IPS DF 6.9 (cell line): ENCODE data around the gene BMERB1.
"Not testable (repeated sequence)": the region's sequence is repeated elsewhere in the genome, so short reads cannot be mapped to it uniquely, and the experiment has no call there.

Experiments used
- DNase-seq: peaks from one replicate; pipeline ENCODE4 v3.0.0-alpha.2; 2013; ENCODE audit warnings: low read depth, low spot score
- H3K27ac ChIP-seq: one replicate; pipeline ENCODE4 v1.5.1; 2013; ENCODE audit warnings: low read length, control low read depth
- H3K27me3 ChIP-seq: 2 replicates; pipeline ENCODE4 v1.6.1; 2013; ENCODE audit warnings: mild to moderate bottlenecking, low read length; ENCODE audit not compliant: control insufficient read depth, insufficient read depth
- H3K36me3 ChIP-seq: 2 replicates; pipeline ENCODE4 v1.6.1; 2013; ENCODE audit warnings: low read length; ENCODE audit not compliant: control insufficient read depth, insufficient read depth
- H3K4me1 ChIP-seq: 2 replicates; pipeline ENCODE4 v1.6.1; 2013; ENCODE audit warnings: low read length; ENCODE audit not compliant: control insufficient read depth, insufficient read depth
- H3K4me3 ChIP-seq: 2 replicates; pipeline ENCODE4 v1.5.1; 2013; ENCODE audit warnings: mild to moderate bottlenecking, low read length
- H3K9me3 ChIP-seq: 2 replicates; pipeline ENCODE4 v1.6.1; 2013; ENCODE audit warnings: low read length, inconsistent platforms; ENCODE audit not compliant: control insufficient read depth, insufficient read depth
- WGBS: extraction: QIAGEN DNeasy Blood & Tissue Kit; methylation state at CpG from one replicate; pipeline ENCODE4 v1.1.7; 2013; ENCODE audit warnings: mixed read lengths, missing lambda C conversion rate; ENCODE audit not compliant: insufficient read length, insufficient coverage; 5-methylcytosine and 5-hydroxymethylcytosine counted together

Gene BMERB1

DNA sequence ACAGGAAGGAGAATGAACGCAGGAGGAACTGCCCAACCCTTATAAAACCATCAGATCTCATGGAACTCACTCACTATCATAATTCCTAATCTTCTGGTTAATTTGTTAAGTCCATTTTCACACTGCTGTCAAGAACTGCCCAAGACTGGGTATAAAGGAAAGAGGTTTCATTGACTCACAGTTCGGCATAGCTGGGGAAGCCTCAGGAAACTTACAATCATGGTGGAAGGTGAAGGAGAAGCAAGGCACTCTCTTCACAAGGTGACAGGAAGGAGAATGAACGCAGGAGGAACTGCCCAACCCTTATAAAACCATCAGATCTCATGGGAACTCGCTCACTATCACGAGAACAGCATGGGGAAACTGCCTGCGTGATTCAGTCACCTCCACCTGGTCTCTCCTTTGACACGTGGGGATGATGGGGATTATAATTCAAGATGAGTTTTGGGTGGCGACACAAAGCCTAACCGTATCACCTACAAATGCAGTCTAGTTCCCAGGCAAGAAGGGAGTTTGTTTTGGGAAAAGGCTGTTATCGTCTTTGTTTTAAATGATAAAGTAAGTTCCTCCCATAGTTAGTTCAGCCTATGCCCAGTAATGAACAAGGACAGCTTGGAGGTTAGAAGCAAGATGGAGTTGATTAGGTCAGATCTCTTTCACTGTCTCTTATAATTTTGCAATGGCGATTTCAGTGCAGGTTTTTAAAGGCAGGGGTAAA, 139.7 kb downstream of the BMERB1 start:
- H3K4me1 ChIP-seq, H3K4me3 ChIP-seq, H3K9me3 ChIP-seq, H3K27me3 ChIP-seq, DNase-seq, H3K27ac ChIP-seq, H3K36me3 ChIP-seq: not testable (repeated sequence)
- no CpG with 5 or more reads among the region's 11 CpGs for WGBS

DNA sequence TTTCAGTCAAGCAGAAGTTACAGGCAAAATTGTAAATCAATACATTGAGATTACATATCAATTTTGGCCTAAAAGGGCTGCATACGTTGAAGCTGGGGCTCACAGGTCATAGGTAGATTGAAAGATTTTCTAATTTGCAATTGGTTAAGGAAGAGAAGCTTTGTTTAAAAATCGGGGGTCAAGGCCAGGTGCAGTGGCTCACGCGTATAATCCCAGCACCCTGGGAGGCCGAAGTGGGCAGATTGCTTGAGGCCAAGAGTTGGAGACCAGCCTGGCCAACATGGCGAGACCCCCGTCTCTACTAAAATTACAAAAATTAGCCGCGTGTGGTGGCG, 140.2 kb downstream of the BMERB1 start:
- no peak overlapping the region for H3K27ac ChIP-seq
- H3K9me3 ChIP-seq = no peaks in the 10 kb centered on the region
- H3K36me3 ChIP-seq = no peaks in the 10 kb centered on the region
- H3K4me1 ChIP-seq = no peaks in the 10 kb centered on the region; the same call in 1 of the 2 replicates
- no peak for DNase-seq
- H3K4me3 ChIP-seq = no peak overlapping the region
- H3K27me3 ChIP-seq = no peaks in the 10 kb centered on the region
- no CpG with 5 or more reads among the region's 10 CpGs for WGBS

DNA sequence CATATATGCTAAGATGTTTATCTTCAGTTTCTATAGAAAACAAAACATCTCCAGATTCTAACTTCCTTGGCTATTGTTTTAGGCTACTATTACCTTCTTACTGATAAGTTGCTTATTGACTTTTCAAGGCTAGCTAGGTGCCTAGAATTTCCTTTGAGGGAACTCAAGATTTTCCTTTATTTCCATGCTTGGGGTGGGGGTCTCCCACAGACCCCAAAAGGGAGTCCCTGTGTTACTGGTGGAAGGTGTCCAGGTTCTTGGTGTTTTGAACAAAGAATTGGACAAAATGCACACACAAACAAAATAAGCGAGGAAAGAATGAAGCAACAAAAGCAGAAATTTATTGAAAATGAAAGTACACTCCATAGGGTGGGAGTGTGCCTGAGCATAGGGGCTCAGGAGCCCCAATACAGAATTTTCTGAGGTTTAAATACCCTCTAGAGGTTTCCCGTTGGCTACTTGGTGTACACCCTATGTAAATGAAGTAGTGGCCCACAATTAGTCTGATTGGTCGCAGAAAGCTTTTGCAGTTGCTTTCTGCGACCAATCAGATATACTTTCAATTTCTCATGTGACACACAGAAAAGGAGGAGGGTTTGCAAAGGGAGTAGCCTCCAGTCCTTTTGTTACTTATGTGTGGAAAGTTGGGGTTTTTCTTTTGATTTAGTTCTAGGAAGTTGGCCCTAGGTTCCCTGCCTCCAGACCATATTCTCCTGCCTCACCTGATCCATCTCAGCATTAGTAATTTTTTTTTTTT, 141.1 kb downstream of the BMERB1 start:
- no CpG with 5 or more reads among the region's 4 CpGs for WGBS
- Histone ChIP-seq H3K36me3 (no peaks in the 10 kb centered on the region), H3K9me3 (no peaks in the 10 kb centered on the region), H3K4me3 (no peak overlapping the region), H3K27me3 (no peaks in the 10 kb centered on the region), H3K27ac (no peak overlapping the region), H3K4me1 (no peaks in the 10 kb centered on the region; the same call in 1 of the 2 replicates)
- no peak for DNase-seq

DNA sequence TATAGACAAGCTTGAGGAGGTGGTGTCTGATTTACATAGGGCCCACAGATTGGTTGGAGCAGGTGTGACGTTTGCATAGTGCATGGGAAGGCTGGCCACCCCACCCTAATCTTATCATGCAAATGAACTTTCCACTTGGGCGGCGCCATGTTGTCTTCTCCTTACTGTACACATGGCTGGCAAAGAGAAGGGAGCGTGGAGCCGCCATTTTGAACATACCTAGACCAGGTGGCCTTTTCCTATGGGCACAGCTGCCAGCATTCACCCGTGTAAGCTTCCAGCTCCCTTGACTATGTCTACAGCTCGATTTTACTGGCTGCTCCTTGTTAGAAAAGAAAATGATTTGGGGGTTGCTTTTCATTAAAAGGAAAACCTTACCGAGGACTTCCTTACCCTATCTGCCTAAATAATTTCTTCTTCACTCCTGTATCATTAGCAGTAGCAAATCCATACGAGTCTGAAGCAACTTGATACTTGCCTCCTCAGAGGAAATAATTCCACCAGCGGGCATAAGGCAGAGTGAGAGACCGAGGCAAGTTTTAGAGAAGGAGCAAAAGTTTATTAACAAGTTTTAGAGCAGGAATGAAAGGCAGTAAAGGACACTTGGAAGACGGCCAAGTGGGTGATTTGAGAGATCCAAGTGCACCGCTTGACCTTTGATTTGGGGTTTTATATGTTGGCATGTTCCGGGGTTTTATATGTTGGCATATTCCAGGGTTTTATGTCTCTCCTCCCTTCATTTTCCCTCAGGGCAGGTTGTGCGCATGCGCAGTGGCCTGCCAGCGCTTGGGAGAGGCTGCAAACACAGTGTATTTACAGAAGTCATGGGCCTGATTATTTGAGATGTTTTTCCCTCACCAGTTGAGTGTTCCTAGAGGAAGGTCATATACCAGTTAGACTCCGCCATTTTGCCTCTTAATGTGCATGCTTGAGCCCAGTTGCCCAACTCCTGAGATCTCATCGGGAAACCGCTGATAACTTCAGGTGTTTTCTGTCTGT, 142.9 kb downstream of the BMERB1 start:
- Histone ChIP-seq H3K36me3 (no peaks in the 10 kb centered on the region), H3K4me3 (no peak overlapping the region), H3K4me1 (no peaks in the 10 kb centered on the region), H3K27ac (no peak overlapping the region), H3K27me3 (no peaks in the 10 kb centered on the region), H3K9me3 (no peaks in the 10 kb centered on the region)
- DNase-seq = no peak
- WGBS = no CpG with 5 or more reads among the region's 20 CpGs

DNA sequence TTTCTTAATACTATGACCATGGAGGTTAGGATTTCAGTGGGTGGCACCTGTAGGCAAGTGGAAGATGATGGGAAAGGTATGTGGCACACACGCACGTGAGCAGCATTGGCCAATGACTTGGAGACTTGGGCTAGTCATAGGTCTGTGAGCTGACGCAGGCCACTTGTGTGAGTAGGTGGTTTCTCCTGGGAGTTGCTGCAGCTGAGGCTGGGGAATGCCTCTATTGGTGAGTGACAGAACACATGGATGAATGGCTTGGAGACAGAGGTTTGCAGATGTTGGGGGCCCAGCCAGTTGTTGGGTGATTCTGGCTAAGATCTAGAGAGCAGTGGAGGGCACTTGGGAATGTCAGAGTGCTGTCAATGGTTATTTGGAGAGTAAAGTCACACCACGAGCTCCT, 144.4 kb downstream of the BMERB1 start:
- DNase-seq = no peak
- no CpG with 5 or more reads among the region's 4 CpGs for WGBS
- H3K36me3 ChIP-seq = 0 out of 2 replicates have a peak, but pooled peaks cover 4% of the 10 kb centered on the region
- no peaks in the 10 kb centered on the region for H3K9me3 ChIP-seq
- no peak overlapping the region for H3K4me3 ChIP-seq
- H3K4me1 ChIP-seq = no peaks in the 10 kb centered on the region
- H3K27me3 ChIP-seq = no peaks in the 10 kb centered on the region
- no peak overlapping the region for H3K27ac ChIP-seq

DNA sequence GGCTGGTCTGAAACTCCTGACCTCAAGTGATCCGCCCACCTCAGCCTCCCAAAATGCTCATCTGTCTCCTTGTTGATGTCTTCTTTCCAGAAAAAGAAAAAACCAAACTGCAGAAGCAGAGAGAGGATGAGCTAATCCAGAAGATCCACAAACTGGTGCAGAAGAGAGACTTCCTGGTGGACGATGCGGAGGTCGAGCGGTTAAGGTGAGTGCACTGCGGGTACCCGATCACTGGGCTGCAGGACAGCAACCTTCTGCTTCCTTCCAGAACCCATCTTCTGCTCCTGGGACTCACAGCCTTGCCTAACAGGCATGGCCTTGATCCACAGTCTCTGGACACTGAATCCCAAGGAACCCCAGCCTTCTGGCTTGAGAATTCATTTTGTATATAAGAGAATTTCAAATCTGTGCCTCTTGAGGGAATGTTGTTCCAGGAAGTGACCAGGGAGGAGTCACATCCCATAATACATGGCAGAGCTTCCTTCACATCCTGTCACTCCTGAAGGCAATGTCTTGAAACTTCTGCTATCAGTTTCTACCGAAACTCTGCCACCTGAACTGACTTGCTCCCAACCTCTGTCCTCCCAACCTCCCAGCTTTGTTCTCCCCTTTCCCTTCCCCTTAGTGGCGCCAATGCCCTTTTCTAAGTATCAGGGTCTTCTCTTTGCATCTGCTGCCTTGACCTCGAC, 146.9 kb downstream of the BMERB1 start:
- Histone ChIP-seq H3K4me3 (no peak overlapping the region), H3K27me3 (no peaks in the 10 kb centered on the region), H3K9me3 (no peaks in the 10 kb centered on the region), H3K36me3 (0 out of 2 replicates have a peak, but pooled peaks cover 4% of the 10 kb centered on the region), H3K4me1 (no peaks in the 10 kb centered on the region), H3K27ac (no peak overlapping the region)
- DNase-seq = no peak
- no CpG with 5 or more reads among the region's 10 CpGs for WGBS

DNA sequence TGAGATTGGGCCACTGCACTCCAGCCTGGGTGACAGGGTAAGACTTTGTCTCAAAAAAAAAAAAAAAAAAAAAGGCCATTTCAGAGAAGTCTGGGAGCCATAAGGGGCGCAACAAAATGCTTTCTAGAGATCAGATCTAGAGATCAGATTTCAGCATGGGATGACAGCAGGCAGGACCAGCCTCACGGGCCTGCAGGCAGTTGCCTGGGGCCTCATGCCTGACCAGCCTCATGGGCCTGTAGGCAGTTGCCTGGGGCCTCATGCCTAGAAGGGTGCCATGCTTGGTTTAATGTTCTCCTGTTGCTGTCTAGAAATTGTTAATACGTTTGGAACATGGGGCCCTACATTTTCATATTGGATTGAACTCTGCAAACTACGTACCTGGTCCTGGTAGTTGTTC, 149.1 kb downstream of the BMERB1 start:
- Histone ChIP-seq H3K27ac (no peak overlapping the region), H3K9me3 (no peaks in the 10 kb centered on the region), H3K4me3 (no peak overlapping the region), H3K36me3 (peaks cover 10% of the 10 kb centered on the region), H3K4me1 (no peaks in the 10 kb centered on the region; the same call in 1 of the 2 replicates), H3K27me3 (no peaks in the 10 kb centered on the region)
- no peak for DNase-seq
- no CpG with 5 or more reads among the region's 4 CpGs for WGBS

DNA sequence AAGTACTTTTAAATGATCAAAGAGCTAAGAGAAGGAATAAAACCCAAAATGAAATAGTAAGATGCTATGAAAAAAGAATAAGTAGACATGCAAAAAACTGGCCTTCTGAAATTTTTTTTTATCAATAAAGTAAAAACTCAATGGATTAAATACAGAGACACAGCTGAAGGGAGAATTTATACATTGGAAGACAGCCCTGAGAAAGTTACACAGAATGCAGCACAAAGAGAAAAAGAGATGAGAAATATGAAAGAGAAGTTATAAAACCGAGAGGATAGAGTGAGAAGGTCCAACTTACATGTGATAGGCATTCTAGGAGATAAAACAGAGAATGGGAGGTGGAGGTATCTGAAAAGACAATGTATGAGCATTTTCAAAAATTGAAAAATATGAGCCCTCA, 151.6 kb downstream of the BMERB1 start:
- Histone ChIP-seq H3K27ac (no peak overlapping the region), H3K27me3 (no peaks in the 10 kb centered on the region), H3K4me1 (no peaks in the 10 kb centered on the region; the same call in 1 of the 2 replicates), H3K9me3 (no peaks in the 10 kb centered on the region), H3K4me3 (no peak overlapping the region), H3K36me3 (peaks cover 10% of the 10 kb centered on the region)
- no peak for DNase-seq
- WGBS = no CpG with 5 or more reads among the region's 1 CpG

DNA sequence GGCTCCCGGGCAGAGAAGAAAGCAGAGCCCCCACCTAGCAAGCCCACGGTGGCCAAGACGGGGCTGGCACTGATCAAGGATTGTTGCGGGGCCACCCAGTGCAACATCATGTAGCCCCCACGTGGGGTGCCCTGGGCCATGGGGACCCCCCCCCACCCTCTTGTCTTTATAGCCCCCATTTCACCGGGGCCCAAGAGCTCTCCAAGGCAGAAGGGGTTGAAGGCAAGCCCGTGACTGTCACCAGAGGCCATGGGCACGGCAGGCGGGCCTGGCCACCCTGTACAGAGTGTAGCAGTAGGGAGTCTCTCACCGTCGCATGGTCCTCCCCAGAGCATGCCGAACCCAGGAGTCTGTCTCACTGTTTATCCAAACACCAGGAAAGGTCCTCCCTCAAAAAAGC, 152.3 kb downstream of the BMERB1 start:
- DNase-seq = no peak
- H3K4me1 ChIP-seq = no peaks in the 10 kb centered on the region; the same call in 1 of the 2 replicates
- no peaks in the 10 kb centered on the region for H3K9me3 ChIP-seq
- no peaks in the 10 kb centered on the region for H3K27me3 ChIP-seq
- no peak overlapping the region for H3K27ac ChIP-seq
- H3K4me3 ChIP-seq = no peak overlapping the region
- no CpG with 5 or more reads among the region's 12 CpGs for WGBS
- peaks cover 10% of the 10 kb centered on the region for H3K36me3 ChIP-seq
